ENCODE measurements around the gene EYS. TPM values are rescaled to one million over a fixed set of nuclear protein-coding genes. Genes with fewer than 3 reads are reported as not detected.

Gene EYS
- total RNA-seq, 1 donor from 2014 or later: 0.08 TPM

DNA sequence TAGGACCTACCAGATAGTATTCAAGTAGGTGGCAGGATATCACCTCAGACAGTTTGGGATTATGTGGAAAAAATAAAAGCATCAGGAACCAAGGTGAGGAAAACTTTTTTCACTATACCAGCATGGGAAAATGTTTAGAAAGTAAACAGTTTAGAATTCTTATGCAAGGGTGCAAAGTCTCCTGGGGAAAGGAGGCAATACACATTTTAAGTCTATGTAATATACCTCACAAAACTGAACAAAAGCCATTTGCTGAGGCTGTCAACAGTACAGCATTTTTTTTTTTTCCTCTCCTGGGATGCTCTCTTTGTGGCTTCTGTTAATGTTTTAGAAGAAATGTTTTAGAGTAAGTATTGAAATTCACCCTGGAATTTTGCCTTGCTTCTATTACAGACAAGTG, 1997.9 kb downstream of the EYS start:
- H3K36me3 ChIP-seq: peaks cover 99% of the 10 kb centered on the region
- H3K9me3 ChIP-seq (replicated peaks): no peaks in the 10 kb centered on the region
- TF ChIP-seq, protein P1, sequence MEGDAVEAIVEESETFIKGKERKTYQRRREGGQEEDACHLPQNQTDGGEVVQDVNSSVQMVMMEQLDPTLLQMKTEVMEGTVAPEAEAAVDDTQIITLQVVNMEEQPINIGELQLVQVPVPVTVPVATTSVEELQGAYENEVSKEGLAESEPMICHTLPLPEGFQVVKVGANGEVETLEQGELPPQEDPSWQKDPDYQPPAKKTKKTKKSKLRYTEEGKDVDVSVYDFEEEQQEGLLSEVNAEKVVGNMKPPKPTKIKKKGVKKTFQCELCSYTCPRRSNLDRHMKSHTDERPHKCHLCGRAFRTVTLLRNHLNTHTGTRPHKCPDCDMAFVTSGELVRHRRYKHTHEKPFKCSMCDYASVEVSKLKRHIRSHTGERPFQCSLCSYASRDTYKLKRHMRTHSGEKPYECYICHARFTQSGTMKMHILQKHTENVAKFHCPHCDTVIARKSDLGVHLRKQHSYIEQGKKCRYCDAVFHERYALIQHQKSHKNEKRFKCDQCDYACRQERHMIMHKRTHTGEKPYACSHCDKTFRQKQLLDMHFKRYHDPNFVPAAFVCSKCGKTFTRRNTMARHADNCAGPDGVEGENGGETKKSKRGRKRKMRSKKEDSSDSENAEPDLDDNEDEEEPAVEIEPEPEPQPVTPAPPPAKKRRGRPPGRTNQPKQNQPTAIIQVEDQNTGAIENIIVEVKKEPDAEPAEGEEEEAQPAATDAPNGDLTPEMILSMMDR (IDR thresholded peaks at IDR 0.05; ENCODE audit: borderline replicate concordance): no peak
- DNase-seq: no peak
- H3K27me3 ChIP-seq (ENCODE audit: low read depth): no peaks in the 10 kb centered on the region
- no peak overlapping the region for H3K4me3 ChIP-seq
- intact Hi-C loops (cut with micrococcal nuclease): no loop called here
- H3K4me1 ChIP-seq: no peaks in the 10 kb centered on the region
- H3K27ac ChIP-seq (replicated peaks): no peak overlapping the region

DNA sequence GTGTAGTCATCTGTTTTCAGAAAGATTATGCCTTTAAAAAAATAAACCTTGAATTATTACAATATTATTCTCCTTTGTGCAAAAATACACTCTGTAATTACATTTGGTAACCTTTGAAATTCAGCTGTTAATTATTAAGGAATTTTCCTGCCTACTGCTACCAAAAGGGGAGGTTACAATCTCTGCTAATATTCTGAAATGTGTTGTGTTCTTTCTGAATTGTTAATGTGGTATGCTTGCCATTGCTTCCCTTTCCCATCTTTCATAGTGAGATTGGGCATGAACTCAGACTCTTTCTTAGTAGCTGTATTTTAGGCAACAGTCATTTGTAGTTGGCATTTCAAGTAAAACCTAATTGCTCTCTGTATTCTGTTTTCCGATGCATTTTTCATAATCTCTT, 1998.4 kb downstream of the EYS start:
- Histone ChIP-seq H3K4me1 (no peaks in the 10 kb centered on the region), H3K9me3 (replicated peaks) (no peaks in the 10 kb centered on the region), H3K4me3 (no peak overlapping the region), H3K27me3 (ENCODE audit: low read depth) (no peaks in the 10 kb centered on the region), H3K36me3 (peaks cover 100% of the 10 kb centered on the region), H3K27ac (replicated peaks) (no peak overlapping the region)
- no peak for DNase-seq
- intact Hi-C loops (cut with micrococcal nuclease): no loop called here
- TF ChIP-seq, protein P1 (IDR thresholded peaks at IDR 0.05; ENCODE audit: borderline replicate concordance): no peak

DNA sequence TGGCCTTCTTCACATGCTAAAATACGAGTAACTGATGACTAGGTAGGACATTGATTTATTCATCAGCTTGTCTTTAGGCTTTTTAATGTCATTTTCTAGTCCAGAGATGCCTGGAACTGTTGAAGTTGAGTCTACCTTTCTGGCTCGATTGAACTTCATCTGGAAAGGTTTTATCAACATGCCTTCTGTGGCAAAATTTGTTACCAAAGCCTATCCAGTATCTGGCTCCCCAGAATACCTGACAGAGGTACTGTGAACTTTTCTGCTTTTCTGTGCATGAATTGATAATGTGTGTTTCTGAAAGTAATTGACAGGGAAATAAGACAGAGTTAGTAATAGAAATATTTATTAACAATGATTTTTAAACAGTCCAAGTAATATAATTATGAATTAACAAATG, 2000.4 kb downstream of the EYS start:
- intact Hi-C loops (cut with micrococcal nuclease): no loop called here
- no peaks in the 10 kb centered on the region for H3K9me3 ChIP-seq (replicated peaks)
- DNase-seq: no peak
- H3K36me3 ChIP-seq: peaks cover 98% of the 10 kb centered on the region
- no peak overlapping the region for H3K27ac ChIP-seq (replicated peaks)
- H3K4me3 ChIP-seq: no peak overlapping the region
- no peaks in the 10 kb centered on the region for H3K27me3 ChIP-seq (ENCODE audit: low read depth)
- no peaks in the 10 kb centered on the region for H3K4me1 ChIP-seq
- TF ChIP-seq, protein P1 (IDR thresholded peaks at IDR 0.05; ENCODE audit: borderline replicate concordance): no peak

DNA sequence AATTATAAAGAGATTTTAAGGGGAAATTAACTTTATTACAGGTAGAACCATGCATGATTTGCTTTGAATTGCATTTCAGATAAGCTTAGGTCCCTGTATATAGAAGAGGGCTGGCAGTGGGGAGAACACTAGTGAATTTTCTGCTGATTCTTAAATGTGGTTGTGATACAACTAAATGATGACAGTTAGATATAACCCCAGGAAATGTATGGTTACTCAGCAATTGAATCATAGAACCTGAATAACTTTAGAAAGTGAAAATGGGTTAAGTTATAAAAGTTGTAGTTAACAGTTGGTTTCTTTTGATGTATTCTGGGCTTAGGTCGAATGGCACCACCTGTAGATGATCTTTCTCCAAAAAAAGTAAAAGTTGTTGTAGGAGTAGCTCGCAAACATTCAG, 2001.3 kb downstream of the EYS start:
- Histone ChIP-seq H3K27me3 (ENCODE audit: low read depth) (no peaks in the 10 kb centered on the region), H3K36me3 (peaks cover 97% of the 10 kb centered on the region), H3K9me3 (replicated peaks) (no peaks in the 10 kb centered on the region), H3K27ac (replicated peaks) (no peak overlapping the region), H3K4me1 (no peaks in the 10 kb centered on the region), H3K4me3 (no peak overlapping the region)
- intact Hi-C loops (cut with micrococcal nuclease): no loop called here
- DNase-seq: no peak
- TF ChIP-seq, protein P1 (IDR thresholded peaks at IDR 0.05; ENCODE audit: borderline replicate concordance): no peak

DNA sequence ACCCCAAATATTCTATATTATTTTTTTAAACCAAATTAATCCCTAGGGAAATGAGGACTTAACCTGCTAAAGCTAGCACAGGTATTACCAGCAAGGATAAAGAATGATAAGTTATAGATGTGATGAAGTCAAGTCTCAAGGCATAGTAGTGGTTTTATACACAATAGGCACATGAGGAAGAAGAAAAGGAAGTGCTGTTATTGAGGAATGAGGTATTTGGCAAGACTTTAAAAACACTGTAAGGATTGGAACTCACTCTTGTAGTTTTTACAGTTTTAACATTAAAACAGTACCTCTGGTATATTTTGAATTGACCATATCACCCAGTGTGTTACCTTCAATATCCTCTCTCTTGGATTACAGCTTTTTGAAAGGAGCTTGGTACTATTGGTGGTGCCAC, 2016.8 kb downstream of the EYS start:
- no peak for DNase-seq
- intact Hi-C loops (cut with micrococcal nuclease): no loop called here
- no peaks in the 10 kb centered on the region for H3K4me1 ChIP-seq
- TF ChIP-seq, protein P1 (IDR thresholded peaks at IDR 0.05; ENCODE audit: borderline replicate concordance): no peak
- H3K9me3 ChIP-seq (replicated peaks): no peaks in the 10 kb centered on the region
- H3K27me3 ChIP-seq (ENCODE audit: low read depth): no peaks in the 10 kb centered on the region
- no peak overlapping the region for H3K27ac ChIP-seq (replicated peaks)
- H3K4me3 ChIP-seq: no peak overlapping the region
- peaks cover 14% of the 10 kb centered on the region for H3K36me3 ChIP-seq

DNA sequence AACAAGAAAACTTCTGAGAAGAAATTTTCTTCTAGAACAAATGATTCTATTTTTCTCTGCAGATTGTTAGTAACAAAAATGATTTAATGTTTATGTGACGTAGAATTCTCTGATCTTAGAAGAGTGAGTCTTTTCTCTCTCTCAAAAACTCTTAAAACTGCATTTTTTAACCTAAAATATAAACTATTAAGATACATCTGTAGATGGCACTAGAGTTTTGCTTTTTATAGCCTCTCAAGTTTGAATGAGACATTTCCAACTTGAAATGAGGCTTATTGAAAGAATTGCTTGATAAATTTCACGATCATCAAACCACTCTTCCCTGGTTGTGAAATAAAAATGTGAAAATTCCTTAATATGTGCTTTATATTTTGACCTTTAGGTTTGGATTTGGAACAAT, 2017.6 kb downstream of the EYS start:
- TF ChIP-seq, protein P1 (IDR thresholded peaks at IDR 0.05; ENCODE audit: borderline replicate concordance): no peak
- Histone ChIP-seq H3K27ac (replicated peaks) (no peak overlapping the region), H3K9me3 (replicated peaks) (no peaks in the 10 kb centered on the region), H3K36me3 (peaks cover 18% of the 10 kb centered on the region), H3K4me3 (no peak overlapping the region), H3K27me3 (ENCODE audit: low read depth) (no peaks in the 10 kb centered on the region), H3K4me1 (no peaks in the 10 kb centered on the region)
- DNase-seq: no peak
- intact Hi-C loops (cut with micrococcal nuclease): no loop called here

Data from left ventricle myocardium inferior (tissue), 1 donor.